ENCODE results near the gene F10.

F10 gene

GRCh38 chr13:113113846-113114271, 8.7 kb upstream of the F10 start:
- Histone ChIP-seq H3K27ac (no peak overlapping the region), H3K4me3 (no peak overlapping the region)

GRCh38 chr13:113114511-113115362, 7.9 kb upstream of the F10 start:
- Histone ChIP-seq H3K27ac (no peak overlapping the region), H3K4me3 (no peak overlapping the region)

- H3K4me3 ChIP-seq, result no peak overlapping the region
- H3K27ac ChIP-seq, result no peak overlapping the region
These were observed 7.0 kb upstream of the F10 start for GRCh38 chr13:113115363-113116205.

- Histone ChIP-seq H3K4me3 (no peak overlapping the region), H3K27ac (no peak overlapping the region)
These were observed 6.3 kb upstream of the F10 start for GRCh38 chr13:113116206-113116800.

- Histone ChIP-seq H3K4me3 (no peak overlapping the region), H3K27ac (no peak overlapping the region)
These were observed 5.7 kb upstream of the F10 start for GRCh38 chr13:113116871-113117271.

GRCh38 chr13:113117335-113117872, 5.2 kb upstream of the F10 start:
- Histone ChIP-seq H3K4me3 (no peak overlapping the region), H3K27ac (no peak overlapping the region)

- Histone ChIP-seq H3K27ac (no peak overlapping the region), H3K4me3 (no peak overlapping the region)
These were observed 4.7 kb upstream of the F10 start for GRCh38 chr13:113117911-113118260.

GRCh38 chr13:113118261-113119021, 4.2 kb upstream of the F10 start:
- Histone ChIP-seq H3K4me3 (no peak overlapping the region), H3K27ac (no peak overlapping the region)

- no peak overlapping the region for H3K27ac ChIP-seq
- H3K4me3 ChIP-seq, result no peak overlapping the region
These were observed 3.3 kb upstream of the F10 start for GRCh38 chr13:113119166-113119821.

- Histone ChIP-seq H3K4me3 (no peak overlapping the region), H3K27ac (no peak overlapping the region)
These were observed 2.8 kb upstream of the F10 start for GRCh38 chr13:113119822-113120189.

GRCh38 chr13:113120300-113121182, 2.1 kb upstream of the F10 start:
- Histone ChIP-seq H3K27ac (no peak overlapping the region), H3K4me3 (no peak overlapping the region)

- peak overlapping the region in 3 of 21 experiments; percentile 50 to 78 (median 75) for H3K27ac ChIP-seq
- no peak overlapping the region for H3K4me3 ChIP-seq
These were observed 1.2 kb upstream of the F10 start for GRCh38 chr13:113121183-113121927.

GRCh38 chr13:113121928-113122471, 599 bp upstream of the F10 start:
- peak overlapping the region in 12 of 21 experiments; percentile 14 to 78 (median 54) for H3K27ac ChIP-seq

GRCh38 chr13:113123226-113124201, 915 bp downstream of the F10 start:
- Histone ChIP-seq H3K4me3 (peak overlapping the region in 1 of 7 experiments; percentile 13), H3K27ac (peak overlapping the region in 13 of 21 experiments; percentile 20 to 83 (median 47))

More at GRCh38 chr13:113121928-113122471, 599 bp upstream of the F10 start:
- no peak overlapping the region for H3K4me3 ChIP-seq

- Histone ChIP-seq H3K4me3 (no peak overlapping the region), H3K27ac (peak overlapping the region in 1 of 21 experiments; percentile 51)
These were observed 1.8 kb downstream of the F10 start for GRCh38 chr13:113124211-113124970.
